ENCODE measurements around the gene C1GALT1. TPM values are rescaled to one million over a fixed set of nuclear protein-coding genes. Genes with fewer than 3 reads are reported as not detected.

Gene C1GALT1
- total RNA-seq, 1 donor from 2014 or later: 34.9 TPM

GRCh38 chr7:7214398-7215347 is 32.3 kb downstream of the C1GALT1 start:
- H3K4me3 ChIP-seq (ENCODE audit: low read depth, low read length): no peak overlapping the region
- DNase-seq (ENCODE audit: low read depth): no peak
- TF ChIP-seq CTCF (conservative IDR thresholded peaks at IDR 0.05; ENCODE audit: low read depth, low read length): no peak

- TF ChIP-seq CTCF (conservative IDR thresholded peaks at IDR 0.05; ENCODE audit: low read depth, low read length): no peak
- H3K4me3 ChIP-seq (ENCODE audit: low read depth, low read length): no peak overlapping the region
- no peak for DNase-seq (ENCODE audit: low read depth)
Measured at GRCh38 chr7:7216279-7216678, 33.9 kb downstream of the C1GALT1 start.

- H3K4me3 ChIP-seq (ENCODE audit: low read depth, low read length): no peak overlapping the region
- no peak for DNase-seq (ENCODE audit: low read depth)
- TF ChIP-seq CTCF (conservative IDR thresholded peaks at IDR 0.05; ENCODE audit: low read depth, low read length): no peak
Measured at GRCh38 chr7:7219216-7219615, 36.9 kb downstream of the C1GALT1 start.

DNA sequence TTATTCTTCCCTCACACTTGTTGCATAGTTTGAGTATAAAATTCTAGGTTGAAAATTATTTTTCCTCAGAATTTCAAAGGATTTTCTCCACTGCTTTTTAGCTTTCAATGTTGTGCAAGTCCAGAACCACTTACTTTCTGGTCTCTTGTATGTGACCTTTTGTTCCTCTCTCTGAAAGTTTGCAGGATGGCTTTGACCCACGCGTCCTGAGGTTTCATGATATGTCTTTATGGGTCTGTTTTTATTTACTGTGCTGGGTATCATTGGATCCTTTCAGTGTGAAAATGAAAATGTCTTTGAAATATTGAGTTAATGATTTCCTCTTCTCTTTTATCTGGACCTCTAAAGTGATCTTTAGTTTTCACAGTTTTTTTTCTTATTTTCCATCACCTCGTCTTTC is 38.5 kb downstream of the C1GALT1 start:
- H3K4me3 ChIP-seq (ENCODE audit: low read depth, low read length): no peak overlapping the region
- no peak for TF ChIP-seq CTCF (conservative IDR thresholded peaks at IDR 0.05; ENCODE audit: low read depth, low read length)
- DNase-seq (ENCODE audit: low read depth): no peak

DNA sequence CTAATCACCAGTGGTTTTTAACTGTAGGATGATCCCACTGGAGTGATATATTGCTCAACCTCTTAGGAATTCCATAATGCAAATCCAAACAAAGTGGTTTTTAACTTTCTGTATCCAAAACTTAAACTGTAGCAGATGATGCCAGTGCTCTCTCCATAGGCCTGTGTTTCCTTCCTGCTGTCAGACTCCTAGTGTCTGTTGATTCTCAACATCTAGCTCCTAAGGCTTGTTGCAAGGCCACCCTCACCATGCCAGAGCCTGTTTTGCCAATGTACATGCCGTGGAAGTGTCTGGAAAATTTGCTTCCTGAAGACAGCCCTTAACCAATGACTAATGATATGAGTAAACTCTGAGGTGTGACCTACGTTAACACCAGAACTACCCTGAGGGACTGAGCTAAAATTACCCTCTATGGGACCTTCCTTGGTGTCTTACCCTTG is 39.3 kb downstream of the C1GALT1 start:
- peak; percentile 37 for DNase-seq (ENCODE audit: low read depth)
- no peak overlapping the region for H3K4me3 ChIP-seq (ENCODE audit: low read depth, low read length)
- no peak for TF ChIP-seq CTCF (conservative IDR thresholded peaks at IDR 0.05; ENCODE audit: low read depth, low read length)

DNA sequence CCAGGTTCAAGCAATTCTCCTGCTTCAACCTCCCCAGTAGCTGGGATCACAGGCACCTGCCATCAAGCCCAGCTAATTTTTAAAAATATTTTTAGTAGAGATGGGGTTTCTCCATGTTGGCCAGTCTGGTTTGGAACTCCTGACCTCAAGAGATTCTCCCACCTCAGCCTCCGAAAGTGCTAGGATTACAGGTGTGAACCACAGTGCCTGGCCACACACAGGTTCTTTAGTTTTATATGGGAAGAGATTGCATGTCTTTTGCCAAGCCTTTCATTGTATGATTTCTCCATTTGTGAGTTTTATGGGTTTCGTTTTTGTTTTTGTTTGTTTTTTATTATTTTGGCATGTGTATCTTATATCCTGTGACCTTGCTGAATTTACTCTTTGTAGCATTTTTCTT is 40.9 kb downstream of the C1GALT1 start:
- no peak overlapping the region for H3K4me3 ChIP-seq (ENCODE audit: low read depth, low read length)
- no peak for DNase-seq (ENCODE audit: low read depth)
- TF ChIP-seq CTCF (conservative IDR thresholded peaks at IDR 0.05; ENCODE audit: low read depth, low read length): no peak

DNA sequence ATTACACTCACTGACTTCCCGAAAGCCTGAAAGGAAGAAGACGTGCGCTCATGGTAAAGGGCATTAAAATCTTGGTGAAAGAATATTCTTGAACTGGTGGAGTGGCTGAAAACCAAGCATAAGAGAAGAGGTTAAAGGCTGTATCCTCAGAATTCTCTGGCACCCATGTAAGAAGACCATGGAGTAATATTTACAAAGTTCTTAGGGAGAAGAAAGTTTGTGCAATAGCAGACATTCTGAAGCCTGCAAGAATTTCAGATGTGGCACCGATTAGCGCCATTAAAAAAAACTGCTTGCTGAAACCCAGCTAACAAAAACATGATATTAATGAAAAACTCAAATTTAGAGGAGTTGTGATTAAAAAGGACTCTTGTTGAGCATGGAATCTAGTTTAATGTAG is 44.1 kb downstream of the C1GALT1 start:
- DNase-seq (ENCODE audit: low read depth): no peak
- H3K4me3 ChIP-seq (ENCODE audit: low read depth, low read length): no peak overlapping the region
- no peak for TF ChIP-seq CTCF (conservative IDR thresholded peaks at IDR 0.05; ENCODE audit: low read depth, low read length)

All from epithelial cell of proximal tubule (primary cell).